GM21447 (cell line): ENCODE measurements around the gene TACC3.

Experiments
- ATAC-seq: cut with Tn5 transposase; IDR thresholded peaks from one replicate; pipeline ENCODE4 v1.9.1; 2021; ENCODE audit not compliant: unreplicated experiment

TACC3 gene

DNA sequence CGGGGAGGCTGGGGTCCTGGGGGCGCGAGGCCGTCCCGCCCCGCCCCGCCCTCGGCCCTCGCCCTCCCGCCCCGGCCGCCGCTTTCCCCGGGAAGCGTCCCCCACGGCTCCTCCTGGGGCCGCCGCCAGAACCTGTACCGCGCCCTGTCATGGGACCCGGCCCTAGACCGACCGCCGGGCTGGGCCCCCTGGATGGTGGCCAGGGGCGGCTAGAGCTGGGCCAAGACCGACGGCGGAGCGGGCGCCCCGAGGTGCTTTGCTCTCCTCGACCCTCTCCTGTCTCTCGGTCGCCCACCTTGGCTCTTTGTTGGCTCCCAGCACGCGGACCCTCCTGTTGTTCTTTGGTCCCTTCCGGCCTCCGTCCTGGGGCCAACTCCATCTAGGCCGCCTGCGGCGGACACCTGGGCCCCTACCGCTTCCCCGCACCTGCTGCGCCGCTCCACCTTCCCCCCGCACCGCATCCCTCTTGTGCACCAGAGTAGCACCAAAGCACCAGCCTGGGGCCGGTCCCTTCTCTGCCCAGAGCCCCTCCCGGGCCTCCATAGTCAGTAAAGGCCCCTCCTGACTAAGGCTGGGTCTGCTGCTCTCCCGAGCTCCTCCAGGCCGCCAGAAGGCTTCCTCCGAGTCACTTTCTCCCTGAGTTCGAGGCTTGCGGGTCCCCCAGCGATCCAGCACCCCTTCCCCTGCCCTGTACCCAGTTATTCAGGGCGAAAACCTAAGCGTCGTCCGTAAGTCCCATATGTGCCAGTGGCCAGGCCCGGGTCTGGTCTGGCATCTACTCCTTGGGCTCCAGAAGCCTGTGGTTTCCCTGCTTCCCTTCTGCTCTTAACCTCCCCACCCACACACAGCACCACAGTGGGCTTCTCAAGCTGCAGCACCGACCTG lies 587 bp downstream of the TACC3 start:
- peak; percentile 1 for ATAC-seq

GRCh38 chr4:1722551-1723118 lies 1.3 kb downstream of the TACC3 start:
- ATAC-seq, result no peak

DNA sequence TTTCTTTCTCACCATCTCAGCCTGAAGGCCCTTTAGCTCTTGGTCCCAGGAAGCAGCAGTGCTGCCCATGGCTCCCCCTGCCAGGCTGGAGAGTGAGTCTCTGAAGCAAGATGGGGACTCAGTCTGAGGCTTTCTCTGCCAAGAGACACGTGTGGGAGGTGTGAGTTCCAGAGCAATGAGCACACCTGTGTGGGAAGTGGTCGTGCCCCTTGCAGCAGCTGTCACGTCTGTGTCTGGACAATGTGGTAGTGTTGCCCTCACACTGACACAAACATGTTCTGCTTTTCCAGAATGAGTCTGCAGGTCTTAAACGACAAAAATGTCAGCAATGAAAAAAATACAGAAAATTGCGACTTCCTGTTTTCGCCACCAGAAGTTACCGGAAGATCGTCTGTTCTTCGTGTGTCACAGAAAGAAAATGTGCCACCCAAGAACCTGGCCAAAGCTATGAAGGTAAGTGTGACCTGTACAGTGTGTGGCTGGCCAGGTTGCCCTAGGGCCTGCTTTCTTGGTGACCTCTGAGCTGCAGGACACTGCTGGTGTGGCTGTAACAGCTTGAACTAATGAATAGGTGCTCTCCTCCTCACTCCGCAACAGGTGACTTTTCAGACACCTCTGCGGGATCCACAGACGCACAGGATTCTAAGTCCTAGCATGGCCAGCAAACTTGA lies 1.9 kb downstream of the TACC3 start:
- ATAC-seq, result no peak

- no peak for ATAC-seq
These were observed 4.2 kb downstream of the TACC3 start for GRCh38 chr4:1725521-1725920.

GRCh38 chr4:1726146-1726934 lies 5.0 kb downstream of the TACC3 start:
- no peak for ATAC-seq

DNA sequence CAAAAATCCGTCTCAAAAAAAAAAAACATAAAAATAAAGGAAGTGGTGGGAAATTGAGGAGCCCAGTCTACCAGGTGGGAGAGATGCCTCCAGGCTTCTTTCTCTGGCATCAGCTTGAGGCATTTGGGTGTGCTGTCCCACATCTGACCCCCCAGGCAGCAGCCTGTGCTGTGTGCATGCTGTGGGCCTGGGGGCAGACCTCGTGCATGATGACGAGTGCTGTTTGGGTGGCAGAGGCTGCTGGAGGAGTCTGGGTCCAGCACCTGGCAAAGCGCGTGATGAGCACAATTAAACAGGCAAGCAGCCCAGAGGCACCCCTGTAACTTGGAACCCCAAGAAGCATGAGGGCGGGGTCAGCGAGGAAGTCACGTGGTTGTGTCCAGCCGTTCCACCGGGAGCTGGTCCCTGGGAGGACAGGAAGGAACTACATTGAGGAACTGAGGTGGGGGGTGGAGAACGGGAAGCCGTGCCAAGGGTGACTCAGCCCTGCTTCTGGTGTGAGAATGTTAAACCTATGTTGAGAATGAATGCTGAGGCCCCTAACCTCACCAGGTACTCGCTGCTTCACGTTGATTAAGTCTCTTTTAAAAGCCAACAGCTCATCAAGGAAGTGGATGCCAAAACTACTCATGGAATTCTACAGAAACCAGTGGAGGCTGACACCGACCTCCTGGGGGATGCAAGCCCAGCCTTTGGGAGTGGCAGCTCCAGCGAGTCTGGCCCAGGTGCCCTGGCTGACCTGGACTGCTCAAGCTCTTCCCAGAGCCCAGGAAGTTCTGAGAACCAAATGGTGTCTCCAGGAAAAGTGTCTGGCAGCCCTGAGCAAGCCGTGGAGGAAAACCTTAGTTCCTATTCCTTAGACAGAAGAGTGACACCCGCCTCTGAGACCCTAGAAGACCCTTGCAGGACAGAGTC lies 6.1 kb downstream of the TACC3 start:
- no peak for ATAC-seq

DNA sequence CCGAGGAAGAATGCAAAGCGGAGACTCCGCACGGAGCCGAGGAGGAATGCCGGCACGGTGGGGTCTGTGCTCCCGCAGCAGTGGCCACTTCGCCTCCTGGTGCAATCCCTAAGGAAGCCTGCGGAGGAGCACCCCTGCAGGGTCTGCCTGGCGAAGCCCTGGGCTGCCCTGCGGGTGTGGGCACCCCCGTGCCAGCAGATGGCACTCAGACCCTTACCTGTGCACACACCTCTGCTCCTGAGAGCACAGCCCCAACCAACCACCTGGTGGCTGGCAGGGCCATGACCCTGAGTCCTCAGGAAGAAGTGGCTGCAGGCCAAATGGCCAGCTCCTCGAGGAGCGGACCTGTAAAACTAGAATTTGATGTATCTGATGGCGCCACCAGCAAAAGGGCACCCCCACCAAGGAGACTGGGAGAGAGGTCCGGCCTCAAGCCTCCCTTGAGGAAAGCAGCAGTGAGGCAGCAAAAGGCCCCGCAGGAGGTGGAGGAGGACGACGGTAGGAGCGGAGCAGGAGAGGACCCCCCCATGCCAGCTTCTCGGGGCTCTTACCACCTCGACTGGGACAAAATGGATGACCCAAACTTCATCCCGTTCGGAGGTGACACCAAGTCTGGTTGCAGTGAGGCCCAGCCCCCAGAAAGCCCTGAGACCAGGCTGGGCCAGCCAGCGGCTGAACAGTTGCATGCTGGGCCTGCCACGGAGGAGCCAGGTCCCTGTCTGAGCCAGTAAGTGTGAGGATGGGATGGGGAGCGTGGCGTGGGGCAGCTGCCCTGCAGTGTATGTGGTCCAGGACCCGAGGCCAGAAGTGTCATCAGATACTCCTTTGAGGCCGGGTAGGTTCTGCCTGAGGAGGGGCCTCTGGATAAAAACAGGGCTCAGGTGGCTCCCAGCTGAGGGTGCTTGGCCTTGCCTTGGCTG lies 7.0 kb downstream of the TACC3 start:
- ATAC-seq, result no peak

DNA sequence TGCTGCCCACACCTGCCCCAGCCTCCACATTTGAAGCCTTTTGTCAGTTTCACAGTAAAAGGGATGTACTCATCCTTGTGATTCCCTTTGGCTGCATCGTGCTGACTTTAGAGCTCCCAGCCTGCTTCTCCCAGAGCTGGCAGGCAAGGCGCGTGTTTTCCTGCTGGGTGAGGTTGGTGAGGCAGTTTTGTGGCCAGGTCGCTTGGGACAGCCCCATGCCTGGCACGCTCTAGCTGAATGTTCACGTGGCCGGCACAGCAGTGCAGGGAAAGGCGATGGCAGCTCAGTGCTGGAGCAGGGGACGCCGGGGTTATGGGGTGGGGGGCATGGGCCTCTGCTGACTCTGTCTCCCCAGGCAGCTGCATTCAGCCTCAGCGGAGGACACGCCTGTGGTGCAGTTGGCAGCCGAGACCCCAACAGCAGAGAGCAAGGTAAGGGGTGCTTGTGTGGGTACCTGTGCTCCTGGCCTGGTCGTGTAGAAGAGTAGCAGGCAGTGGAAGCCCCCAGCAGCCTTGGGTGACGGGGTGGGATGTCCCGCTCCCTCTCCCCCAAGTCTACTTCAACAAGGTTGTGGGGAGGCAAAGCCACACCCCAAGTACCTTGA lies 9.3 kb downstream of the TACC3 start:
- no peak for ATAC-seq

GRCh38 chr4:1731180-1731579 lies 9.9 kb downstream of the TACC3 start:
- no peak for ATAC-seq

DNA sequence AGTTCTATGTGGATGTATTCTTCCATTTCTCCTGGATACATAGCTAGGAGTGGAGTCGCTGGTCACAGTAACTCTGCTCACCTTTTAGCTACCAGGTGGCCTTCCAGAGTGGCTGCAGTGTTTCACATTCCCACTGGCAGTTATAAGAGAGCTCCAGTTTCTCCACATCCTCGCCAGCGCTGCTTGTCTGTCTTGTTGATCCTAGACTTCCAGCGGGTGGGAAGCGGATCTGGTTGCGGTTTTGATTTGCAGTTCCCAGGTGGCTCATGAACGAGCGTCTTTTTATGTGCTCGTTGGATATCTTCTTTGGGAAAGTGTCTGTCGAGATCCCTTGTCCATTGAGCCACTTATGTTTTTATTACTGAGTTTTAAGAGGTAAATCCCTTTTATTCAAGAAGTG lies 11.6 kb downstream of the TACC3 start:
- no peak for ATAC-seq

DNA sequence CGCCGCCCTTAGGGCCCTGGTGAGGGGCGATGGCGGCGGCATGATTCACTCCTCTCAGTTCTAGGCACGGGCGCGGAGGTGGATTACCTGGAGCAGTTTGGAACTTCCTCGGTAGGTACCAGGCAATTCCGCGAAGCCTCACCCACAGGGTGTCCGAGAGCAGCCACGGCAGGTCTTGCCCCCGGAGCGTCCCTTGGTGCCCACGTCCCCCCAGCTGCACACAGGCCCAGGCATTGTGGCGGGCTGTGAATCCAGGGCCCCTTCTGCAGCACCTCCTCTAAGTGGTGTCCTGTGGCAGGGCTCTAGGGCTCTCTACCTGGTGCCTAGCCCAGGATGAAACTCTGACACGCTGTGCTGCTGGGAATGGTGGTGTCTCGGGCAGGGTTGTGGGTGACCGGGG lies 13.9 kb downstream of the TACC3 start:
- no peak for ATAC-seq

GRCh38 chr4:1736812-1737211 lies 15.5 kb downstream of the TACC3 start:
- ATAC-seq, result no peak

DNA sequence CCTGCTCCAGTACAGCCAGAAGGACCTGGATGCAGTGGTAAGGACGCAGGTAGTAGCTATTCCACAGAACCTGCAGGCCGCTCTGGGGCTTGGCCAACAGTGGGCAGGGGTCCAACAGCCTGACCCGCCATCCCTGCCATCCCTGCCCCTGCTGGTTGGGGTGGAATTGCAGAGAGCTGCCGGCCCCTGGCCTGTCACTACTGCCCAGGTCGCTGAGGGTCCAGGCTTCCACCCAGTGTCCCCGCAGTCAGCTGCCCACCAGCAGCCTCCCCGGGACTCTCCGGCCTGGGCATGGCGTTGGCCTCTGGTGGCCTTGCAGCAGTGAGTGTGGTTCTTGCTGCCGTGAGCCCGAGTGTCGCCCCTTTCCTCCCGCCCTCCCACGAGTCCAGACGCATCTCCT lies 16.3 kb downstream of the TACC3 start:
- ATAC-seq, result no peak

- no peak for ATAC-seq
These were observed 17.1 kb downstream of the TACC3 start for GRCh38 chr4:1738410-1738809.

GRCh38 chr4:1739358-1739757 lies 18.0 kb downstream of the TACC3 start:
- no peak for ATAC-seq

DNA sequence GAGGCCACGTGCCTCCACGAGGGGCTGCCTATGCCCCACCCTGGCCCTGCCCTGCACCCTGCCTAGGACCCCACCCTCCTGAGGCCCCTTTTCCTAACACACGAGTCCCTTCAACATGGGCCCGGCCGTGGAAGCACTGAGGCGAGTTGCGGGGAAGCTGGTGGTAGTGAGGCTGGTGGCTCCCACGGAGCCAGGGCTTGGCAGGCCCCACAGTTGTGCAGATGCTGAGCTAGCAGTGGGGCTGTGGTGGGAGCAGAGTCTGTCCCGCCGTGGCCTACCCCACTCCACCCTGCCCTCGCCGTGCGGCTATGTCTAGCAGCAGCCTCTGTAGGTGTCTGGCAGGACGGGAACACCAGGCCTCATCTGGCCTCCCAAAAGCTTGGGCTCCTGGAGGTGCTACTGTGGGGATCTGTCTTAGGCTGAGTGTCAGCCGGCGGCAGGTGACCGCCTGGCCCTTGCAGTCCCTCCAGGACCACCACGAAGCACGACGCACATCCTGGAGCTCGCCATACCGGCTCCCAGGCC lies 18.8 kb downstream of the TACC3 start:
- no peak for ATAC-seq

DNA sequence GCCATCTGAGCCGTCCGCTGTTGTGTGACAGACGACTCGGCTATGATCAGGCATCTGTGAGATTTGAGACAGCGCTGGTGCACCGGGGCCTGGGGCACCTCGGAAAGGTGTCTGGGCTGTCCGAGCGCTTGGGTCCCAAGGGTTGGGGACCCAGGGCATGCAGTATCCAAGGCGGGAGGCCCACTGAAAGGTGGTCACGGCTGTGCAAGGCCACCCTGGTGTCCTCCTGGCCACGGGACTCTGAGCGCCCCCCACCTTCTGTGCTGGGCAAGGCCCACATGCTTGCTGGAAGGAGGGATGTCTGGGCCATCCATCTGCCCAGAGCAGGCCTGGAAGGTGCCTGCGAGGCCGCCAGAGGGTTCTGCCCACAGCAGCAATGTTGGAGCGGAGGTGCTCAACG lies 19.9 kb downstream of the TACC3 start:
- ATAC-seq, result no peak

GRCh38 chr4:1743551-1743950 lies 22.2 kb downstream of the TACC3 start:
- no peak for ATAC-seq

DNA sequence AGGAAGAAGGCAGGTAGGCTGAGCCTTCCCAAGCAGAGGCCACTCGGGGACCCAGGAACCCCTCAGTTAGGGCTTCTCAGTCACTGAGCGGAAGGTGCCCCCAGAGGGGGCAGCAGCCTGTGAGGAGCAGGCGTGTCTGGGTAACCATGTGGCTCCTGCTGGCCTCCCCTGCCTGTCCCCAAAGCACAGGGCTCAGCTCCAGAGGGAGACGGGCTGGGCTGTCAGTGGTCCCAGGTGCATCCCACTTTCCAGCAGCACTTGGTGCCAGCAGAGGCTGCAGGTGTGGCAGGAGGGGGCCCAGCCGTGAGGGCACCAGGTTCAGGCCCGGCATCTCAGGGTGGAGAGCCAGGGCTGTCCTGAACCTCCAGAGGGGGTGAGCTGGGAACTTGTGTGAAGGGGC lies 22.7 kb downstream of the TACC3 start:
- ATAC-seq, result no peak
